ENCODE results near the gene VPS50. TPM values are rescaled to one million over a fixed set of nuclear protein-coding genes. Genes with fewer than 3 reads are reported as not detected.
A peak's percentile ranks its signal among the peaks of the same experiment; 100 is the strongest.

VPS50 gene
- total RNA-seq, 1 experiment from 2014 or later, result 13.6 TPM

GRCh38 chr7:93359520-93360198 is 127.5 kb downstream of the VPS50 start:
- no peaks in the 10 kb centered on the region for H3K79me1 ChIP-seq (ENCODE audit: insufficient read depth, low read depth, low read length, poor library complexity, severe bottlenecking)
- peak overlapping the region; percentile 83 for H3K23ac ChIP-seq (ENCODE audit: insufficient read length, low read depth, low read length)
- no peaks in the 10 kb centered on the region for H3K23me2 ChIP-seq (ENCODE audit: insufficient read length, low read depth, low read length, poor library complexity, severe bottlenecking)
- no peak overlapping the region for H3K18ac ChIP-seq (ENCODE audit: insufficient read length, low read depth, low read length)
- no peak overlapping the region for H3K4me2 ChIP-seq (ENCODE audit: insufficient read depth, insufficient read length, low read length)
- H2AK5ac ChIP-seq (ENCODE audit: insufficient read length, low read length), result no peak overlapping the region
- WGBS (ENCODE audit: extremely low coverage, insufficient read length, low lambda C conversion rate), result no CpG with 5 or more reads among the region's 2 CpGs
- no peaks in the 10 kb centered on the region for H3K9me3 ChIP-seq (ENCODE audit: control insufficient read depth, low read depth, low read length)
- DNase-seq, result no peak
- H3K14ac ChIP-seq (ENCODE audit: insufficient read depth, low read length), result no peak overlapping the region
- TF ChIP-seq, protein P1, sequence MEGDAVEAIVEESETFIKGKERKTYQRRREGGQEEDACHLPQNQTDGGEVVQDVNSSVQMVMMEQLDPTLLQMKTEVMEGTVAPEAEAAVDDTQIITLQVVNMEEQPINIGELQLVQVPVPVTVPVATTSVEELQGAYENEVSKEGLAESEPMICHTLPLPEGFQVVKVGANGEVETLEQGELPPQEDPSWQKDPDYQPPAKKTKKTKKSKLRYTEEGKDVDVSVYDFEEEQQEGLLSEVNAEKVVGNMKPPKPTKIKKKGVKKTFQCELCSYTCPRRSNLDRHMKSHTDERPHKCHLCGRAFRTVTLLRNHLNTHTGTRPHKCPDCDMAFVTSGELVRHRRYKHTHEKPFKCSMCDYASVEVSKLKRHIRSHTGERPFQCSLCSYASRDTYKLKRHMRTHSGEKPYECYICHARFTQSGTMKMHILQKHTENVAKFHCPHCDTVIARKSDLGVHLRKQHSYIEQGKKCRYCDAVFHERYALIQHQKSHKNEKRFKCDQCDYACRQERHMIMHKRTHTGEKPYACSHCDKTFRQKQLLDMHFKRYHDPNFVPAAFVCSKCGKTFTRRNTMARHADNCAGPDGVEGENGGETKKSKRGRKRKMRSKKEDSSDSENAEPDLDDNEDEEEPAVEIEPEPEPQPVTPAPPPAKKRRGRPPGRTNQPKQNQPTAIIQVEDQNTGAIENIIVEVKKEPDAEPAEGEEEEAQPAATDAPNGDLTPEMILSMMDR (conservative IDR thresholded peaks at IDR 0.05), result no peak
- Mint-ChIP-seq H3K27ac (peak overlapping the region in 1 of 3 experiments; percentile 15; a peak in 2 of 7 replicates), H3K4me3 (no peak overlapping the region), H3K4me1 (peaks cover 0 to 5% of the 10 kb centered on the region in 2 experiments; a peak in 2 of 4 replicates), H3K36me3 (ENCODE audit: insufficient read depth in 1 of 3, low read depth in 3 of 3) (no peaks in the 10 kb centered on the region), H3K9me3 (no peaks in the 10 kb centered on the region), H3K27me3 (ENCODE audit: low read depth) (no peaks in the 10 kb centered on the region)
- no peak overlapping the region for H2AFZ ChIP-seq (ENCODE audit: low read length)
- no peaks in the 10 kb centered on the region for H3K79me2 ChIP-seq (ENCODE audit: insufficient read depth, low read length)
- peak overlapping the region; percentile 13; the same call in 1 of the 2 replicates for H2BK15ac ChIP-seq (ENCODE audit: low read depth, low read length)
- no peak overlapping the region for H4K8ac ChIP-seq (replicated peaks; ENCODE audit: insufficient read length, low read depth, low read length)
- no peak overlapping the region for H3K56ac ChIP-seq (ENCODE audit: insufficient read length, low read depth, low read length)
- no peak overlapping the region for H3T11ph ChIP-seq (ENCODE audit: low read length)
- H3K4me1 ChIP-seq (ENCODE audit: insufficient read depth, low read length), result no peaks in the 10 kb centered on the region
- H2BK20ac ChIP-seq (ENCODE audit: low read depth, low read length, poor library complexity, severe bottlenecking), result no peak overlapping the region
- H3K27ac ChIP-seq (ENCODE audit: insufficient read length, low read depth, low read length), result no peak overlapping the region
- no peaks in the 10 kb centered on the region for H3K27me3 ChIP-seq (ENCODE audit: insufficient read depth, low read length)
- no peak overlapping the region for H3K4ac ChIP-seq (ENCODE audit: low read depth, low read length)
- no peak overlapping the region for H4K91ac ChIP-seq (ENCODE audit: insufficient read length, low read depth, low read length)
- H4K20me1 ChIP-seq (ENCODE audit: control insufficient read depth, insufficient read depth, insufficient read length), result no peaks in the 10 kb centered on the region
- H4K5ac ChIP-seq (ENCODE audit: insufficient read length, low read depth, low read length), result no peak overlapping the region
- H2BK5ac ChIP-seq (ENCODE audit: insufficient read length, low read length), result no peak overlapping the region
- H2BK120ac ChIP-seq (ENCODE audit: low read depth, low read length, poor library complexity, severe bottlenecking), result no peak overlapping the region
- no peak overlapping the region for H2BK12ac ChIP-seq (ENCODE audit: insufficient read length, low read depth, low read length)
- H3K9ac ChIP-seq (ENCODE audit: extremely low read depth, insufficient read length, low read length), result no peak overlapping the region
